Measurements from ENCODE around the gene PRC1.

DNA sequence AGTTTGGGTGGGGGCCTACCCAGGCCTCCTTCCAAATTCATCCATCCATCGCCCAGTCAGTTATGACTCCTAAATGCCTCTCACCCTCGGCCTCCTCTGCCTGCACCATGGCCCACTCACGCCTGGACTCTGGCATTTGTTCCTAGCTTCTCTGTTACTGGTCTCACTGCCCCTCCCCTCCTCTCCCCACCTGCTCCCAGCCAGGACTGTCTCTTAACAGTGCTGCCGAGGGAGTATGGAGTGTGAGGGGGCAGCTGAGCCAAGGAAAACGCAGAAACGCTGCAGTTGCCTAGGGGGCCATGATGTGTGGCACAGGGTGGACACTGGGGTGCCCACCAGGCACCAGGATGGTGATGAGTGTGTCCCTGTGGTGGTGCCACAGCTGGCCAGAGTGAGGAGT is 36.5 kb downstream of the PRC1 start:
- TF ChIP-seq CTCF (IDR thresholded peaks at IDR 0.05; ENCODE audit: insufficient read depth, low read length, poor library complexity, severe bottlenecking) (no peak), EZH2phosphoT487 (conservative IDR thresholded peaks at IDR 0.05; ENCODE audit: low read length) (no peak)

Measured in SU-DHL-6 (cell line).